DMS 273 (cell line): Measurements from ENCODE around the gene ABR.
"Not testable (repeated sequence)": the region's sequence is repeated elsewhere in the genome, so short reads cannot be mapped to it uniquely, and the experiment has no call there.

ENCODE experiments used
- DNase-seq: peaks from one replicate; lab custom pipeline; 2025; ENCODE audit not compliant: unreplicated experiment; lab: John Stamatoyannopoulos, UW

ABR gene

GRCh38 chr17:1000597-1001461 lies 179.0 kb downstream of the ABR start:
- peak; percentile 77 for DNase-seq

GRCh38 chr17:998111-998510 lies 181.7 kb downstream of the ABR start:
- no peak for DNase-seq

- DNase-seq, result peak; percentile 98
These were observed 183.0 kb downstream of the ABR start, which contains the start of gene TIMM22 for GRCh38 chr17:996554-997344. Gene TIMM22 (plus strand): TSS chr17:997129. CDS start chr17:997143, 14 bp downstream.

- not testable (repeated sequence) for DNase-seq
These were observed 184.5 kb downstream of the ABR start for GRCh38 chr17:995324-995723.

- peak; percentile 64 for DNase-seq
These were observed 186.8 kb downstream of the ABR start for GRCh38 chr17:992933-993332.

- no peak for DNase-seq
These were observed 191.2 kb downstream of the ABR start for GRCh38 chr17:988561-988960.

- no peak for DNase-seq
These were observed 191.8 kb downstream of the ABR start for GRCh38 chr17:987931-988330.

GRCh38 chr17:986322-986929 lies 193.4 kb downstream of the ABR start:
- DNase-seq, result no peak

- peak; percentile 64 for DNase-seq
These were observed 195.9 kb downstream of the ABR start for GRCh38 chr17:983921-984320.

- DNase-seq, result no peak
These were observed 198.5 kb downstream of the ABR start for GRCh38 chr17:981292-981658.

GRCh38 chr17:980406-981291 lies 199.1 kb downstream of the ABR start:
- peak; percentile 91 for DNase-seq

GRCh38 chr17:979539-980405 lies 200.0 kb downstream of the ABR start, which contains the start of gene NXN:
Gene NXN (minus strand): TSS chr17:979776.
- DNase-seq, result peak; percentile 87

- DNase-seq, result no peak
These were observed 200.6 kb downstream of the ABR start for GRCh38 chr17:979212-979538.

- DNase-seq, result peak; percentile 34
These were observed 201.4 kb downstream of the ABR start for GRCh38 chr17:978103-979093.

GRCh38 chr17:977166-977565 lies 202.6 kb downstream of the ABR start:
- DNase-seq, result no peak

GRCh38 chr17:976312-976711 lies 203.5 kb downstream of the ABR start:
- DNase-seq, result no peak

- no peak for DNase-seq
These were observed 204.3 kb downstream of the ABR start for GRCh38 chr17:975371-975915.

- DNase-seq, result not testable (repeated sequence)
These were observed 205.0 kb downstream of the ABR start for GRCh38 chr17:974778-975177.
